GM12892 (cell line): ENCODE data around the gene VWA5A.

Experiments used
- POLR2A ChIP-seq: IDR thresholded peaks from 2 replicates; pipeline ENCODE4 v1.6.1; 2011; ENCODE audit warnings: low read depth, low read length, control low read depth
- POLR2AphosphoS5 ChIP-seq: IDR thresholded peaks from 2 replicates; pipeline ENCODE4 v1.6.1; 2011; ENCODE audit warnings: low read depth, low read length, control low read depth
- TAF1 ChIP-seq: IDR thresholded peaks from 2 replicates; pipeline ENCODE4 v1.6.1; 2011; ENCODE audit warnings: low read depth, mild to moderate bottlenecking, control low read depth, low read length, borderline replicate concordance

GRCh38 chr11:124110201-124110600, 5.0 kb upstream of the VWA5A start:
- TF ChIP-seq POLR2A = no peak
- TF ChIP-seq TAF1 = no peak
- no peak for TF ChIP-seq POLR2AphosphoS5
